Naive thymus-derived CD4-positive, alpha-beta T cell (primary cell): Measurements from ENCODE around the gene PRKN. TPM values are rescaled to one million over a fixed set of nuclear protein-coding genes. Genes with fewer than 3 reads are reported as not detected.

Experiments used
- ATAC-seq: fragments of 150-1000 bp; cut with Tn5 transposase; 2 replicates; pipeline ENCODE4 v1.10.0; 2021; ENCODE audit warnings: mild to moderate bottlenecking, moderate library complexity
- CTCF ChIA-PET: fragments of 350-600 bp; sonication (Branson Sonifier 250); formaldehyde crosslinking; loops from one replicate; lab custom pipeline; 2021; ENCODE audit warnings: antibody characterized with exemption; lab: Charles Lee
- POLR2A ChIA-PET: fragments of 350-600 bp; sonication (Branson Sonifier 250); formaldehyde crosslinking; loops from one replicate; lab custom pipeline; 2021; ENCODE audit warnings: antibody characterized with exemption, inconsistent platforms; lab: Charles Lee
- DNase-seq, 9 donors: peaks; one replicate each; pipeline versions ENCODE4 v3.0.0 to v3.0.0-alpha.2; 2020 to 2022; ENCODE audit warnings: mixed read lengths in 1 of 9
- H3K27ac ChIP-seq: one replicate; pipeline ENCODE4 v1.7.0; 2013; ENCODE audit warnings: mild to moderate bottlenecking, low read depth, low read length, moderate library complexity
- H3K27me3 ChIP-seq, 2 donors: one replicate each; pipeline ENCODE4 v1.7.0; 2013; ENCODE audit warnings: low read length in 2 of 2, mild to moderate bottlenecking in 2 of 2, moderate library complexity in 2 of 2; ENCODE audit not compliant: control insufficient read depth in 2 of 2, insufficient read depth in 2 of 2
- H3K36me3 ChIP-seq, 3 experiments: 1 replicate in 2 of 3; 2 replicates in 1 of 3; pipeline ENCODE4 v1.7.0; 2013; ENCODE audit warnings: low read length in 3 of 3, mild to moderate bottlenecking in 3 of 3, moderate library complexity in 1 of 3; ENCODE audit not compliant: insufficient read depth in 3 of 3, control insufficient read depth in 2 of 3
- H3K4me1 ChIP-seq, 2 donors: one replicate each; pipeline ENCODE4 v1.7.0; 2013; ENCODE audit warnings: low read length in 2 of 2, mild to moderate bottlenecking in 2 of 2, moderate library complexity in 1 of 2; ENCODE audit not compliant: control insufficient read depth in 2 of 2, insufficient read depth in 2 of 2
- H3K4me3 ChIP-seq: 2 replicates; pipeline ENCODE4 v1.7.0; 2013; ENCODE audit warnings: mild to moderate bottlenecking, low read length
- H3K9me3 ChIP-seq, 3 experiments: 1 replicate in 2 of 3; 2 replicates in 1 of 3; pipeline ENCODE4 v1.7.0; 2013; ENCODE audit warnings: low read length in 3 of 3; ENCODE audit not compliant: control insufficient read depth in 2 of 3
- H3K27ac Mint-ChIP-seq, 9 donors: one replicate each; pipeline ENCODE4 v1.8.0; 2020 to 2022; ENCODE audit warnings: mixed read lengths in 9 of 9, mild to moderate bottlenecking in 8 of 9, moderate library complexity in 5 of 9, inconsistent platforms in 2 of 9
- H3K27me3 Mint-ChIP-seq, 5 donors: one replicate each; pipeline ENCODE4 v1.8.0; 2021 to 2022; ENCODE audit warnings: mixed read lengths in 5 of 5, mild to moderate bottlenecking in 1 of 5
- H3K36me3 Mint-ChIP-seq, 5 donors: one replicate each; pipeline ENCODE4 v1.8.0; 2020 to 2022; ENCODE audit warnings: mixed read lengths in 5 of 5, mild to moderate bottlenecking in 3 of 5, inconsistent platforms in 1 of 5
- H3K4me1 Mint-ChIP-seq, 7 donors: one replicate each; pipeline ENCODE4 v1.8.0; 2020 to 2022; ENCODE audit warnings: mixed read lengths in 7 of 7, mild to moderate bottlenecking in 3 of 7, inconsistent platforms in 1 of 7
- H3K4me3 Mint-ChIP-seq, 10 donors: one replicate each; pipeline ENCODE4 v1.8.0; 2020 to 2022; ENCODE audit warnings: mild to moderate bottlenecking in 10 of 10, mixed read lengths in 10 of 10, moderate library complexity in 6 of 10, inconsistent platforms in 2 of 10
- H3K9me3 Mint-ChIP-seq, 11 donors: one replicate each; pipeline ENCODE4 v1.8.0; 2020 to 2022; ENCODE audit warnings: mixed read lengths in 11 of 11, mild to moderate bottlenecking in 4 of 11, inconsistent platforms in 1 of 11, moderate library complexity in 1 of 11
- intact Hi-C, 2 donors: fragments of 100-400 bp; cut with micrococcal nuclease; formaldehyde crosslinking; loops; one replicate each; pipeline ENCODE4 v1.15.1; 2023
- polyA plus RNA-seq, 2 donors: library from polyadenylated mRNA; unstranded; fragments of 300-500 nt; fragmentation: Illumina TruSeq; gene quantifications; one replicate each; pipeline ENCODE4 v1.2.3, GENCODE V29; 2021
- total RNA-seq, 6 experiments: library from RNA in 5 of 6; stranded (reverse) in 5 of 6; gene quantifications; 1 replicate in 5 of 6; 2 replicates in 1 of 6; pipeline ENCODE4 v1.2.3 and lab custom pipeline; 2021 to 2026

PRKN gene
- total and polyA plus RNA-seq, 7 experiments from 2014 or later: 0.44 to 10.3 (median 8.1) TPM

DNA sequence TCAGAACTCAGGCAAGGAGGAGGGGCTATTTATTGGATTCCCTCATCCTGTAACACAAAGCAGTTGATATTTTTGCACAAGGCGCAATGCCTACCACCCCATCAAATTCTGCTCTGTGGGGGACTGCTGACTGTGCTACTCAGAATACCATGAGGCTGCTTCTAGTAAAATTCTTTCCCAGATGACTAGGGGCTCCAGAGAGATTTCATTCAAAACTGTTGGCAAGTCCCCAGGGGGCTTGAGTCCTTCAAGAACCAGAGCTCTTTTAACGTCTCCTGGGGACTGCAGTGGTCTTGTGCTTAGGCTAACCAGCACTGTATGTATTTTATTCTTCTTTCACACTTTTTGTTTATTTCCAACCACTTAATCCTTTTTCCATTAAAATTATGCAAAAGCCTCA is 1087.8 kb downstream of the PRKN start:
- H3K4me3 Mint-ChIP-seq: no peak overlapping the region
- CTCF ChIA-PET: no interaction called here

DNA sequence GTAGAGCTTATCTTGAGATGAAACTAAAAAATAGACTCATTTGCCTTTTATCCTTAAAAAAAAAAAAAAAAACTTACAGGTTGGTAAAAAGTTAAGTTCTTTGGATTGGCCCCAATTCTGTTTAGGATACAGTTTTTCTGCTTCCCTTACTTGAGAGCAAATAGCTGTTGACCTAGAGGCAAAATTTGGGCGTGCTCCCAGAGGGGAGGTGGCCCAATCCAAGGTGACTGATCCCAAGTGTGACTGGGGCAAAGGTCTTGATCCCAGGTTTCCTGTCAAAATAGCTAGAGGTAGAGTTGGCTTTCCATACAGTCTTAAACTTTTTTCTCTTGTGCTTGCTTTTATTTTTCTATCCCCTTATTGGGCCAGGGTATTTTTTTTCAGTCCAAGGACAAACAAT is 1089.9 kb downstream of the PRKN start:
- H3K36me3 Mint-ChIP-seq: no peaks in the 10 kb centered on the region
- DNase-seq (no peak), ATAC-seq (no peak)
- no peaks in the 10 kb centered on the region for H3K36me3 ChIP-seq
- intact Hi-C loops: no loop called here
- no peak overlapping the region for H3K4me3 ChIP-seq
- H3K27me3 Mint-ChIP-seq: peaks cover 0 to 3% (median 0%) of the 10 kb centered on the region in 5 donors
- CTCF ChIA-PET: no interaction called here
- H3K4me1 Mint-ChIP-seq: peaks cover 0 to under 1% (median 0%) of the 10 kb centered on the region in 7 donors
- H3K4me3 Mint-ChIP-seq: no peak overlapping the region
- no peaks in the 10 kb centered on the region for H3K27me3 ChIP-seq
- no peaks in the 10 kb centered on the region for H3K9me3 ChIP-seq
- H3K27ac Mint-ChIP-seq: no peak overlapping the region
- H3K4me1 ChIP-seq: no peaks in the 10 kb centered on the region
- H3K27ac ChIP-seq: no peak overlapping the region
- POLR2A ChIA-PET: no interaction called here
- H3K9me3 Mint-ChIP-seq: peaks cover 0 to 16% (median 0%) of the 10 kb centered on the region in 11 donors

More for the DNA sequence above, 1087.8 kb downstream of the PRKN start:
- Histone ChIP-seq H3K4me1 (no peaks in the 10 kb centered on the region), H3K4me3 (no peak overlapping the region), H3K27ac (no peak overlapping the region), H3K27me3 (no peaks in the 10 kb centered on the region), H3K9me3 (no peaks in the 10 kb centered on the region), H3K36me3 (no peaks in the 10 kb centered on the region)
- no peaks in the 10 kb centered on the region for H3K4me1 Mint-ChIP-seq
- H3K9me3 Mint-ChIP-seq: peaks cover 0 to 13% (median 1%) of the 10 kb centered on the region in 11 donors
- no peaks in the 10 kb centered on the region for H3K36me3 Mint-ChIP-seq
- ATAC-seq (no peak), DNase-seq (no peak)
- intact Hi-C loops: no loop called here
- no peak overlapping the region for H3K27ac Mint-ChIP-seq
- POLR2A ChIA-PET: no interaction called here
- peaks cover 0 to 3% (median 0%) of the 10 kb centered on the region in 5 donors for H3K27me3 Mint-ChIP-seq

DNA sequence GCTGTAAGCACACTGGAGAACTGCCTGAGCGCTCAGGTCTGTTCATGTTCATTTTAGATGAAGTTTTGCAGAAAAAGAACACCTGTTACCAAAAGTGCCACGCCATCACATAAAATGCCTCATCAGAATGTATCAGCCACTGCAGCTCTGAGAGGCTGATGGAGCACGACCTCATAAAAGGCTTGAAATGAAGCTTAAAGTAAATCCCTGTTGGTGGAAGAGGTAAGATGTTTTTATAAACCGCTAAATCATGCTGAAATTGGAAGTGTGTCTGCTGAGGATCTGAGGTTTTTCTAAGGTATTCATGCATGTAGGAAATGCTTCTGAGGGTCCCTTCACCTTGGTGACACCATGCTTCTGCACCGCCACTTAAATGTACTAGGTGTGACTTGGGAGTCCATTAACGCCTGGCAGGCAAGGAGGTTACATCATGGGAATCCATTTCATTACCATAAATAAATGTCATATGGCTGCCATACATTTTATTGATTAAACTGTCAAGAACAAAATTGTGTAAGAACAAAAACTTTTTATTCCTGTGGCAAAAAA is 1090.6 kb downstream of the PRKN start:
- Histone ChIP-seq H3K27ac (no peak overlapping the region), H3K27me3 (no peaks in the 10 kb centered on the region), H3K4me3 (no peak overlapping the region), H3K9me3 (no peaks in the 10 kb centered on the region), H3K36me3 (no peaks in the 10 kb centered on the region), H3K4me1 (no peaks in the 10 kb centered on the region)
- H3K4me3 Mint-ChIP-seq: no peak overlapping the region
- H3K27ac Mint-ChIP-seq: no peak overlapping the region
- H3K4me1 Mint-ChIP-seq: peaks cover 0 to 6% (median 0%) of the 10 kb centered on the region in 7 donors
- H3K9me3 Mint-ChIP-seq: peaks cover 0 to 16% (median 0%) of the 10 kb centered on the region in 11 donors
- DNase-seq (no peak), ATAC-seq (no peak)
- H3K27me3 Mint-ChIP-seq: no peaks in the 10 kb centered on the region
- intact Hi-C loops: no loop called here
- no peaks in the 10 kb centered on the region for H3K36me3 Mint-ChIP-seq
- ChIA-PET POLR2A (no interaction called here), CTCF (no interaction called here)

DNA sequence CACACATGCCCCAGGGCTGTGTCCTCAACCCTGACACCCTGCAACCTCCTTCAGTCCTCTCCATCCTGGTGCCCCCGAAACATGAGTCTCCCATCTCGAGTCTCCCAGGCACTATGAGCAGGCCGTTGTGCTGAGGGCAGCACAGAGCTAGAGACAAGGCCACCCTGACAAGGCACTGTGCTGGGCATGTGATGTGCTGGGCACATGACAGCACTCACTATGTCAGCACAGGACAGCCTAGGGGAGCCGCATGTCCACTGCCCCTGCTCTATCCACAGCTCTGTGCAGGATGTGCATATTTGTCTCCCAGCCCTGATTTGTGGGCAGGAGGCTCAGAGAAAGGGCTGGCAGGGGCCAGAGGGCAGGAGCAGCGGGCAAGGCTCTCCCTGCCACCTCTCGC is 1091.6 kb downstream of the PRKN start:
- peaks cover 0 to 16% (median 0%) of the 10 kb centered on the region in 11 donors for H3K9me3 Mint-ChIP-seq
- no peaks in the 10 kb centered on the region for H3K36me3 ChIP-seq
- no peak overlapping the region for H3K4me3 ChIP-seq
- no peak for DNase-seq
- CTCF ChIA-PET: no interaction called here
- no peaks in the 10 kb centered on the region for H3K27me3 Mint-ChIP-seq
- no peaks in the 10 kb centered on the region for H3K36me3 Mint-ChIP-seq
- peaks cover 0 to 6% (median 0%) of the 10 kb centered on the region in 7 donors for H3K4me1 Mint-ChIP-seq
- no peak for ATAC-seq
- POLR2A ChIA-PET: no interaction called here
- H3K27ac Mint-ChIP-seq: no peak overlapping the region
- H3K4me1 ChIP-seq: no peaks in the 10 kb centered on the region
- H3K27ac ChIP-seq: no peak overlapping the region
- H3K27me3 ChIP-seq: no peaks in the 10 kb centered on the region
- H3K4me3 Mint-ChIP-seq: no peak overlapping the region
- intact Hi-C loops: no loop called here
- no peaks in the 10 kb centered on the region for H3K9me3 ChIP-seq

DNA sequence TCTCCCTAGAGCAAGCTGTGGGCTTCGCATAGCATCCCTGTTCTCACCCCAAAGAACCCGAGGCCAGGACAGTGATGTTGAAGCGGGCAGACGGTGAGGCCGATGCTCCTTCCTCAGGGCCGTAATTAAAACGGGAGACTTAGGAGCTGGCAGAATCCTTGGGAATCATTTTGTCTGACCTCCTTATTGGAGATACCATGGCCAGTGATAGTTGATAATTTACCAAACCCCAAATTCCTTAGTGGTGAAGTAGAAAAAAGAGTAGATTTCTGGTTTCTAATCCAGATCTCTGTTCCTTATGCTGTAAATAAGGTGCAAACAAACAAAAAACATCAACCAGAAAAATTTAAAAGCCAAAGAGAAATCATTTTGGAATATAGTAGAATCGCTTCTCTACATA is 1092.7 kb downstream of the PRKN start:
- Histone ChIP-seq H3K4me3 (no peak overlapping the region), H3K27me3 (no peaks in the 10 kb centered on the region), H3K36me3 (no peaks in the 10 kb centered on the region), H3K9me3 (no peaks in the 10 kb centered on the region), H3K27ac (no peak overlapping the region), H3K4me1 (no peaks in the 10 kb centered on the region)
- Mint-ChIP-seq H3K4me1 (peaks cover 0 to 6% (median 0%) of the 10 kb centered on the region in 7 donors), H3K9me3 (peaks cover 0 to 13% (median 0%) of the 10 kb centered on the region in 11 donors), H3K27me3 (no peaks in the 10 kb centered on the region), H3K27ac (no peak overlapping the region), H3K4me3 (no peak overlapping the region), H3K36me3 (no peaks in the 10 kb centered on the region)
- intact Hi-C loops: no loop called here
- no peak for DNase-seq
- POLR2A ChIA-PET: no interaction called here
- CTCF ChIA-PET: no interaction called here
- no peak for ATAC-seq

DNA sequence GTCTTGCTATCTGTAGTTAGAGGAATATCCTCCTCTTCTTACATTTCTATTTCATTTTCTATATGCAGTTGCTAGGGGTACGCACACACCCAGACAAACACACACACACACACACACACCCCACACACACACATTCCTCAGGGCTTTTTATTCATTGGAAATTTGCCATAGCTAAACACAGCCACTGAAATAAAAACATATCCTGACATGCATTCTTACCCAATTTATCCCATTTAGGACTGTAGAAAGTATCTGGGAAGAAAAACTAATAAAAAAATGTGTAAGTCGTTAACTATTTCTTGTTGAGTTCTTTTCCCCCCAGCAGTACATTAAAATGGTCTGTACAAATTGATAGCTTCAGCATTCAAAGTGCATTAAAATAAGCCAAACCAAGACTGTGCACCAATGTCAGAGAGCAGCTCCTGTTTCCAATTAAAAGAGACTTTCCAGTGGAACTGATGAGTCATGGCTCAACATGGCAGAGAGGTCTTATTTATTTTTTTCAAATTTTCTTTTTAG is 1095.8 kb downstream of the PRKN start:
- no peak overlapping the region for H3K4me3 ChIP-seq
- peaks cover 0 to 6% (median 0%) of the 10 kb centered on the region in 7 donors for H3K4me1 Mint-ChIP-seq
- CTCF ChIA-PET: interaction anchor here (0.6 kb wide), 1 partner anchor 14 kb away, joined by 3 read pairs; no protein-coding TSS in a partner anchor

DNA sequence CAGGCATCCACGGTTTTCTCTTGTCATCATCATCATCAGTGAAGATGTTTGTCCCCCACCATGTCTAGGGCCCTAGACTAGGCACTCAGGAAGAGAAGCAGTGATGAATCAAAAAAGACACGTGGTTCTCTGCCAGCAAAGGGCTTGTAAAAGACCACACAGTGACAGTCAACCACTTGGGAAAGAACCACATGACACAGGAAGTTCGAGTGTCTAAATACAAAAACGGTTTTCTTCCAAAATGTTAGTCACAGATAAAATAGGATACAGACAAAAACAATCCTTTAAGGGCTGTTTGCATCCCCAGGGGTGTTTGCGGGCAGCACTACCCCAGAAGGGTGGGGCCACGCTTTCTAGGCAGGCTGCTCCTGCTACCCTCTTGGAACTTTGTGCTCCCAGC is 1096.9 kb downstream of the PRKN start:
- H3K4me3 ChIP-seq: no peak overlapping the region
- no peaks in the 10 kb centered on the region for H3K4me1 ChIP-seq
- ChIA-PET CTCF (no interaction called here), POLR2A (no interaction called here)
- H3K27me3 ChIP-seq: no peaks in the 10 kb centered on the region
- H3K9me3 ChIP-seq: no peaks in the 10 kb centered on the region
- Mint-ChIP-seq H3K27me3 (no peaks in the 10 kb centered on the region), H3K27ac (no peak overlapping the region), H3K4me3 (no peak overlapping the region), H3K9me3 (peaks cover 0 to 4% (median 0%) of the 10 kb centered on the region in 11 donors), H3K36me3 (peaks cover 0 to 3% (median 0%) of the 10 kb centered on the region in 5 donors), H3K4me1 (peaks cover 0 to 6% (median 0%) of the 10 kb centered on the region in 7 donors)
- DNase-seq: no peak
- H3K36me3 ChIP-seq: no peaks in the 10 kb centered on the region
- ATAC-seq: no peak
- intact Hi-C loops: no loop called here
- H3K27ac ChIP-seq: no peak overlapping the region

More for the DNA sequence above, 1095.8 kb downstream of the PRKN start:
- intact Hi-C loops: no loop called here
- Mint-ChIP-seq H3K36me3 (peaks cover 0 to 3% (median 0%) of the 10 kb centered on the region in 5 donors), H3K27me3 (no peaks in the 10 kb centered on the region), H3K4me3 (no peak overlapping the region), H3K27ac (no peak overlapping the region), H3K9me3 (peaks cover 0 to 4% (median 0%) of the 10 kb centered on the region in 11 donors)
- no peak overlapping the region for H3K27ac ChIP-seq
- H3K9me3 ChIP-seq: no peaks in the 10 kb centered on the region
- POLR2A ChIA-PET: no interaction called here
- ATAC-seq (no peak), DNase-seq (no peak)
- H3K27me3 ChIP-seq: no peaks in the 10 kb centered on the region
- no peaks in the 10 kb centered on the region for H3K36me3 ChIP-seq
- H3K4me1 ChIP-seq: no peaks in the 10 kb centered on the region
